PC-9 (cell line): Measurements from ENCODE around the gene METTL2B.

ENCODE experiments used
- CTCF ChIP-seq: fragments of 200-600 bp; sonication (generic); conservative IDR thresholded peaks from 2 replicates; pipeline ENCODE4 v1.6.1; 2017; ENCODE audit warnings: mixed run types, antibody characterized with exemption, mild to moderate bottlenecking, moderate library complexity
- EZH2 ChIP-seq: fragments of 200-600 bp; sonication (generic); IDR thresholded peaks from 2 replicates; pipeline ENCODE4 v1.8.0; 2017; ENCODE audit warnings: antibody characterized with exemption, low read depth

- TF ChIP-seq CTCF: peak; percentile 81
- TF ChIP-seq EZH2: no peak
Observed at GRCh38 chr7:128459394-128459878, 17.1 kb upstream of the METTL2B start.
